Activated T-cell treated with anti-CD3 and anti-CD28 coated beads for 48 hours (primary cell): Measurements from ENCODE around the gene MRPL41.
"Not testable (repeated sequence)": the region's sequence is repeated elsewhere in the genome, so short reads cannot be mapped to it uniquely, and the experiment has no call there.

Source experiments
- DNase-seq: peaks from one replicate; pipeline ENCODE4 v3.0.0-alpha.2; 2020; ENCODE audit warnings: low read depth

The MRPL41 gene

GRCh38 chr9:137582286-137582860 is 30.7 kb downstream of the MRPL41 start:
- DNase-seq, result no peak

GRCh38 chr9:137583347-137583746 is 31.7 kb downstream of the MRPL41 start:
- no peak for DNase-seq

GRCh38 chr9:137583957-137584356 is 32.3 kb downstream of the MRPL41 start:
- DNase-seq, result no peak

- DNase-seq, result no peak
Observed at GRCh38 chr9:137586854-137587253, 35.2 kb downstream of the MRPL41 start.

- no peak for DNase-seq
Observed at GRCh38 chr9:137588311-137588710, 36.6 kb downstream of the MRPL41 start.

GRCh38 chr9:137588891-137589290 is 37.2 kb downstream of the MRPL41 start:
- DNase-seq, result no peak

GRCh38 chr9:137589441-137590122 is 37.9 kb downstream of the MRPL41 start:
- no peak for DNase-seq

- no peak for DNase-seq
Observed at GRCh38 chr9:137590123-137590468, 38.4 kb downstream of the MRPL41 start.

GRCh38 chr9:137590469-137591383 is 39.0 kb downstream of the MRPL41 start, which contains the start of gene ZMYND19:
Gene ZMYND19 (minus strand): TSS chr9:137590512. CDS start chr9:137590263, 249 bp downstream.
- peak; percentile 92 for DNase-seq

GRCh38 chr9:137592767-137593166 is 41.1 kb downstream of the MRPL41 start:
- DNase-seq, result no peak

GRCh38 chr9:137593176-137593575 is 41.5 kb downstream of the MRPL41 start:
- DNase-seq, result no peak

- DNase-seq, result not testable (repeated sequence)
Observed at GRCh38 chr9:137596577-137596976, 44.9 kb downstream of the MRPL41 start.

- DNase-seq, result no peak
Observed at GRCh38 chr9:137598943-137599342, 47.3 kb downstream of the MRPL41 start.
